WERI-Rb-1 (cell line): Measurements from ENCODE around the gene WDR76.
"Not testable (repeated sequence)": the region's sequence is repeated elsewhere in the genome, so short reads cannot be mapped to it uniquely, and the experiment has no call there.

Experiments
- DNase-seq: peaks from one replicate; pipeline ENCODE4 v3.0.0-alpha.2; 2020
- H3K27ac ChIP-seq: fragments of 250-450 bp; sonication (Bioruptor Pico); 2 replicates; pipeline ENCODE4 v1.5.1; 2020; ENCODE audit warnings: mild to moderate bottlenecking, moderate library complexity
- H3K27me3 ChIP-seq: fragments of 250-450 bp; sonication (Bioruptor Pico); 2 replicates; pipeline ENCODE4 v1.5.1; 2021; ENCODE audit warnings: mild to moderate bottlenecking, low read depth, moderate library complexity; ENCODE audit not compliant: insufficient read depth, severe bottlenecking
- H3K36me3 ChIP-seq: fragments of 250-450 bp; sonication (Bioruptor Pico); 2 replicates; pipeline ENCODE4 v1.5.1; 2020; ENCODE audit warnings: mild to moderate bottlenecking, moderate library complexity
- H3K4me3 ChIP-seq: 2 replicates; pipeline ENCODE4 v1.5.1; 2011; ENCODE audit warnings: low read depth, mild to moderate bottlenecking, control low read depth, low read length
- H3K9me3 ChIP-seq: fragments of 250-450 bp; sonication (Bioruptor Pico); 2 replicates; pipeline ENCODE4 v1.5.1; 2021; ENCODE audit warnings: mild to moderate bottlenecking, moderate library complexity; ENCODE audit not compliant: severe bottlenecking
- TF ChIP-seq, protein P1 (sequence below): IDR thresholded peaks from 2 replicates; pipeline ENCODE4 v1.5.1; 2011; ENCODE audit warnings: low read depth, mild to moderate bottlenecking, control low read depth, inconsistent platforms, low read length

WDR76 gene

GRCh38 chr15:43808960-43809678, 17.7 kb upstream of the WDR76 start:
- no peaks in the 10 kb centered on the region for H3K9me3 ChIP-seq
- peaks cover 91% of the 10 kb centered on the region for H3K36me3 ChIP-seq
- H3K27ac ChIP-seq, result no peak overlapping the region
- no peak overlapping the region for H3K4me3 ChIP-seq
- TF ChIP-seq, protein P1, sequence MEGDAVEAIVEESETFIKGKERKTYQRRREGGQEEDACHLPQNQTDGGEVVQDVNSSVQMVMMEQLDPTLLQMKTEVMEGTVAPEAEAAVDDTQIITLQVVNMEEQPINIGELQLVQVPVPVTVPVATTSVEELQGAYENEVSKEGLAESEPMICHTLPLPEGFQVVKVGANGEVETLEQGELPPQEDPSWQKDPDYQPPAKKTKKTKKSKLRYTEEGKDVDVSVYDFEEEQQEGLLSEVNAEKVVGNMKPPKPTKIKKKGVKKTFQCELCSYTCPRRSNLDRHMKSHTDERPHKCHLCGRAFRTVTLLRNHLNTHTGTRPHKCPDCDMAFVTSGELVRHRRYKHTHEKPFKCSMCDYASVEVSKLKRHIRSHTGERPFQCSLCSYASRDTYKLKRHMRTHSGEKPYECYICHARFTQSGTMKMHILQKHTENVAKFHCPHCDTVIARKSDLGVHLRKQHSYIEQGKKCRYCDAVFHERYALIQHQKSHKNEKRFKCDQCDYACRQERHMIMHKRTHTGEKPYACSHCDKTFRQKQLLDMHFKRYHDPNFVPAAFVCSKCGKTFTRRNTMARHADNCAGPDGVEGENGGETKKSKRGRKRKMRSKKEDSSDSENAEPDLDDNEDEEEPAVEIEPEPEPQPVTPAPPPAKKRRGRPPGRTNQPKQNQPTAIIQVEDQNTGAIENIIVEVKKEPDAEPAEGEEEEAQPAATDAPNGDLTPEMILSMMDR, result no peak
- no peak for DNase-seq
- no peaks in the 10 kb centered on the region for H3K27me3 ChIP-seq

DNA sequence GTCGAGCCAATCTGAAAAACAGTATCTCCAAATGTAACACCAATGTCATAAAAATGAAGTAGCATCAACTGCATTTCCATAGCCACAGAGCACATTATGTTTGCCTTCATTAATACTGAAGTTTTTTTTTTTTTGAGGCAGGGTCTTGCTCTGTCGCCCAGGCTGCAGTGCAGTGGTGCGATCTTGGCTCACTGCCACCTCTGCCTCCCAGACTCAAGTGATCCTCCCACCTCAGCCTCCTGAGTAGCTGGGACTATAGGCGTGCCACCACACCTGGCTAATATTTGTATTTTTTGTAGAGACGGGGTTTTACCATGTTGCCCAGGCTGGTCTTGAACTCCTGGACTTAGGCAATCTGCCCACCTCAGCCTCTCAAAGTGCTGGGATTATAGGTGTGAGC, 11.7 kb upstream of the WDR76 start:
- H3K27ac ChIP-seq, H3K4me3 ChIP-seq, DNase-seq, H3K9me3 ChIP-seq, H3K27me3 ChIP-seq: not testable (repeated sequence)
- H3K36me3 ChIP-seq, result peaks cover 80% of the 10 kb centered on the region

GRCh38 chr15:43821505-43821904, 5.3 kb upstream of the WDR76 start:
- Histone ChIP-seq H3K27ac (no peak overlapping the region), H3K9me3 (peaks cover 8% of the 10 kb centered on the region), H3K4me3 (no peak overlapping the region), H3K36me3 (peaks cover 38% of the 10 kb centered on the region), H3K27me3 (no peaks in the 10 kb centered on the region)
- DNase-seq, result no peak
- TF ChIP-seq, protein P1, result no peak

GRCh38 chr15:43824302-43825246, 2.2 kb upstream of the WDR76 start, which contains the start of gene MFAP1:
Gene MFAP1, minus strand, starts transcription at chr15:43824690. Its CDS starts 121 bp downstream, at chr15:43824569.
- TF ChIP-seq, protein P1, result no peak
- DNase-seq, result peak; percentile 95
- H3K9me3 ChIP-seq, result peaks cover 8% of the 10 kb centered on the region
- H3K27ac ChIP-seq, result peak within 1 kb of the TSS; percentile 78
- no peaks in the 10 kb centered on the region for H3K27me3 ChIP-seq
- peaks cover 36% of the 10 kb centered on the region for H3K36me3 ChIP-seq
- peak within 1 kb of the TSS; percentile 99 for H3K4me3 ChIP-seq

- H3K36me3 ChIP-seq, result peaks cover 40% of the 10 kb centered on the region
- peak overlapping the region; percentile 78; the same call in 1 of the 2 replicates for H3K27ac ChIP-seq
- DNase-seq, H3K9me3 ChIP-seq, H3K4me3 ChIP-seq, H3K27me3 ChIP-seq: not testable (repeated sequence)
Measured at GRCh38 chr15:43825305-43825704, 1.5 kb upstream of the WDR76 start.

DNA sequence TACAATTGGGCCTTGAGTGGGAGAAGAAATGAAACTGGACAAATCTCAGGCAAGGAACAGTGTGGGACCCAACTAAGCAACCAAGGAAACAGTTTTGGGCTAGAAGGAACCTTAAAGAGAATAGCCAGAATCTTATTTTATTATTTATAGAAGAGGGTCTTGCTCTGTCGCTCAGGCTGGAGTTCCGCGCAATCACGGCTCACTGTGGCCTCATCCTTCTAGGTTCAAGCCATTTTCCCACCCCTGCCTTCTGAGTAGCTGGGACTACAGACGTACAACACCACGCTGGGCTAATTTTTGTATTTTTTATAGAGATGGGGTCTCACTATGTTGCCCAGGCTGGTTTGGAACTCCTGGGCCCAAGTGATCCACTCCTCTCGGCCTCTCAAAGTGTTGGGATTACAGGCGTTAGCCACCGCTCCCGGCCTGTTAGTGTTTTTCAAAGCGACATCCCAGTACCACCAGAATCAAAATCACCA, 734 bp upstream of the WDR76 start:
- Histone ChIP-seq H3K27ac (peak overlapping the region; percentile 94), H3K4me3 (peak overlapping the region; percentile 86), H3K36me3 (peaks cover 43% of the 10 kb centered on the region), H3K9me3 (peaks cover 8% of the 10 kb centered on the region), H3K27me3 (no peaks in the 10 kb centered on the region)
- TF ChIP-seq, protein P1, result no peak
- no peak for DNase-seq
